Erythroblast (primary cell): ENCODE data around the gene TNFRSF21.

Source experiments
- DNase-seq, 2 experiments: peaks; one replicate each; lab custom pipeline; 2025; lab: John Stamatoyannopoulos, UW
- GATA1 ChIP-seq: IDR thresholded peaks from 2 replicates; pipeline ENCODE4 v1.6.1; 2011; ENCODE audit warnings: low read depth, mild to moderate bottlenecking, control low read depth, low read length, moderate library complexity
- POLR2A ChIP-seq: IDR thresholded peaks from 2 replicates; pipeline ENCODE4 v1.6.1; 2011; ENCODE audit warnings: mild to moderate bottlenecking, low read length

Gene TNFRSF21, protein sequence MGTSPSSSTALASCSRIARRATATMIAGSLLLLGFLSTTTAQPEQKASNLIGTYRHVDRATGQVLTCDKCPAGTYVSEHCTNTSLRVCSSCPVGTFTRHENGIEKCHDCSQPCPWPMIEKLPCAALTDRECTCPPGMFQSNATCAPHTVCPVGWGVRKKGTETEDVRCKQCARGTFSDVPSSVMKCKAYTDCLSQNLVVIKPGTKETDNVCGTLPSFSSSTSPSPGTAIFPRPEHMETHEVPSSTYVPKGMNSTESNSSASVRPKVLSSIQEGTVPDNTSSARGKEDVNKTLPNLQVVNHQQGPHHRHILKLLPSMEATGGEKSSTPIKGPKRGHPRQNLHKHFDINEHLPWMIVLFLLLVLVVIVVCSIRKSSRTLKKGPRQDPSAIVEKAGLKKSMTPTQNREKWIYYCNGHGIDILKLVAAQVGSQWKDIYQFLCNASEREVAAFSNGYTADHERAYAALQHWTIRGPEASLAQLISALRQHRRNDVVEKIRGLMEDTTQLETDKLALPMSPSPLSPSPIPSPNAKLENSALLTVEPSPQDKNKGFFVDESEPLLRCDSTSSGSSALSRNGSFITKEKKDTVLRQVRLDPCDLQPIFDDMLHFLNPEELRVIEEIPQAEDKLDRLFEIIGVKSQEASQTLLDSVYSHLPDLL

GRCh38 chr6:47309291-47310130 is at the start of gene TNFRSF21:
Gene TNFRSF21, minus strand, starts transcription at chr6:47309905. Its CDS starts 394 bp downstream, at chr6:47309511.
- DNase-seq: peak; percentile 88 to 90
- TF ChIP-seq POLR2A (peak; percentile 71), GATA1 (no peak)

- no peak for DNase-seq
- no peak for TF ChIP-seq GATA1
- no peak for TF ChIP-seq POLR2A
These were observed 48.9 kb upstream of the TNFRSF21 start for GRCh38 chr6:47358440-47359225.

DNA sequence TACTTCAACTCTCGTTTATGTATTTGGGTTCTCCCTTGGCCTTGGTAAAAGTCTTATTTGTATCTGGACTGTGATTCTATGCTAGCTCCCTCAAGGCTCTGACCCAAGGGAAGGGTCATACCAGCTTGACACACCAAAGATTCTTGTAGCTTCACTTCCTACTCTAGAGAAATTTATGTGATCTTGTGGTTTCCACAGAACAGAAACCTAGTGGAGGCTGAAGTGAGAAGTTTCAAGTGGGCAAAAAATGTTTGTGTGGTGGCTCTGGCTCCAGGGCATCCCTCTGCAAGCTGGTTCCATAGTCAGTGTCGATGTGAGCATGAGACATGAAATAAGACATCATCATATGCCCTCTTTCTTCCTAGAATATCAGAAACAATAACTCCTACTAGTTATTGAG is 48.1 kb upstream of the TNFRSF21 start:
- TF ChIP-seq POLR2A (no peak), GATA1 (no peak)
- DNase-seq: no peak

DNA sequence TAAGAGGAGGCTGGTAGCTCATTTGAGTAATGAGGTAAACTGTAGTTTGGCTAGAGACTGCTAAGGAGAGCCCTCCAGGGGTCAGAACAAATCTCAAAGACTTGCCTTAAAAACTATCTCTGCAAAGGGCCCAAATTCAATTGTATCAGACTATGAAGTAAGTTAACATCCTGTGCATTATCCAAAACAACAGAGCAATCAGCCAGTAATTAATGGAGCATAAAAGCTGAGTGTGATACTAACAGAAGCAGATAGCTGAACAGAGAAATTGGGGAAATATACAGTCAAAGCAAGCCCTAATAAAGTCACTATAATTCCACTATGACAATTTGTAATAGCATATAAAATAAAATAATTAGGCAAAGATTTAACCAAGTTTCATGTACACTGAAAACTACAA is 45.8 kb upstream of the TNFRSF21 start:
- no peak for DNase-seq
- no peak for TF ChIP-seq POLR2A
- no peak for TF ChIP-seq GATA1

DNA sequence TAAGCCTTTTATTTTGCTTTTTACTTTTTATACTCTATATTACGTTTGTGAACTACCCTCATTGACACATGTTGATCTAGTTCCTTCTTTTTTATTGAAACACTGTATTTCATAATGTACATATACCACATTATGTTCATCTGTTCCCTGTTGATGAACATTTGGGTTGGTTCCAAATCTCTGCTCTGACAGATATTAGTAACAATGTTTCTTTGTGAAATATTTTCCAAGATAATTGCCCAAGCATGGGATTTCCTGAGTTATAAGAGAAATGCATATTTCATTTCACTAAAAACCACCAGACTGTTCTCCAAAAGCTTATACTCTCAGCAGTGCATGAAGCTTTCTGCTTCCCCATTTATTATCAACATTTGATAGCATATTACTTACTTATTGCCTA is 44.2 kb upstream of the TNFRSF21 start:
- DNase-seq: no peak
- TF ChIP-seq POLR2A (no peak), GATA1 (no peak)

DNA sequence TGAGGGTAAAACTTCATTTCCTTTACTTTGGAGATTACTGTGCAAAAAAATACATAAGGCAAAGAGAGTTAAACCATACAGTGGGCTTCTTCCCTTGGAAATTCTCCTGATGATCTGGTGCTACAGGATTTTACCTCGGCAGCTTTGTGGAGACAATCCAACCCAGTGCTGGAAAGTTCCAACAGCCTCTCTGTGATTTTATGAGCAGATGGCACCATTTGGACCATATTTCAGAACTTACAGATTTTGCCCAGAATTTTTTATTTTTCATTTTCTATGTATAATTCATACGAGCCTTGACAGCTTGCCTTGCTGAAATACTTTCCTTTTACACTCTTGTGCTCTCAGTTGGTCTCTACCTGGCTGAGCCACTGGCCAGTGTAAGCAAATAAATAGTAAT is 43.3 kb upstream of the TNFRSF21 start:
- no peak for DNase-seq

DNA sequence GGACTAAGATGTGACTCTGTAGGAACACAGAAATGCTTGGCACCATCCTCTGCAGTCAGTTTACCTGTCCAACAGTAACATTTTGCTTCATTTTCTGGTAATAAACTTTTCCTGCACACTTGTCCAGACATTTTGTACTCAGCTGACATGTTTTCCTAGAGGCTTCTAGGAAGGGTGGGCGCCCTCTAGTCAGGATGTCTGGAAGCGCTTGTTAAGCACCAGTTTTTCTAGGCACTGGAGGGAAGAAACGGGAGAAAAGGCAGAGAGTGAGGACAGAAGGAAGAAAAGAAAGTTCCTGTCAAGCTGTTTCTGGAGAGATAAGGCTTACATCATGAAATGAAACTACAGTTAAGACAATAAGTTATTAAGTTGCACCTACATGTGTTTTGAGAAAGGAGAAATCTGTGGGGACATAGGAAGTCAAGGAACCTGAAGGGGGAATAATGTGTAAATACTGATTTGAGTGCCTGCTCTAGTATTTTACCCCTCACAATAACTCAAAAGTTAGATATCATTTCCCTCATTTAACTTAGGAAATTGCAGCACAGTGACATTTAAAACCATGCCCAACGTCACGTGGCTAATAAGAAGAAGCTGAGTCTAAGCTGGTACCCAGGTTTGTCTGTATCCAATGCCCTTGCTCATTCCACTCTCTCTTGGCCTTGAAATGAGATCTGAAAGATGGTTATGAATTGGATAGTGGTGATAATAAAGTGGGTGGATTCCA is 42.7 kb upstream of the TNFRSF21 start:
- TF ChIP-seq POLR2A (no peak), GATA1 (no peak)
- no peak for DNase-seq

More for the DNA sequence above, 43.3 kb upstream of the TNFRSF21 start:
- TF ChIP-seq POLR2A: no peak
- TF ChIP-seq GATA1: no peak

DNA sequence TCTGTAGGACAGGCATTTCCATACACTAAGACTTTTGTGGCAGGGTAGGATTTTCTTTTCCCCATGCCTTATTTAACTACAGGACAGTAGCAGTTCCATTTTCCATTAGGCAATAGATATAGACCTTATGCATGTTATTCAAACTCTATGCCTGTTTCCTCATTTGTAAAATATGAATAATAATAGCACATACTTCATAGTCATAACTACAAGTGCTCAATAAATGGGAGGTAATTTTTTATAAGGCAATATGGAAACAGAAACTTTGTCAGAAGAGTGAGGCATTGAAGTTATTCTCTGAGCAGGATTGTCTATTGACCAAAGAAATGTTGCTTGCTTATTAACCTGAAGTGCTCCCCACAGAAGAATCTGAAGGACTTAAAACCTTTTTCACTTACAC is 41.9 kb upstream of the TNFRSF21 start:
- TF ChIP-seq POLR2A (no peak), GATA1 (no peak)
- DNase-seq: no peak

DNA sequence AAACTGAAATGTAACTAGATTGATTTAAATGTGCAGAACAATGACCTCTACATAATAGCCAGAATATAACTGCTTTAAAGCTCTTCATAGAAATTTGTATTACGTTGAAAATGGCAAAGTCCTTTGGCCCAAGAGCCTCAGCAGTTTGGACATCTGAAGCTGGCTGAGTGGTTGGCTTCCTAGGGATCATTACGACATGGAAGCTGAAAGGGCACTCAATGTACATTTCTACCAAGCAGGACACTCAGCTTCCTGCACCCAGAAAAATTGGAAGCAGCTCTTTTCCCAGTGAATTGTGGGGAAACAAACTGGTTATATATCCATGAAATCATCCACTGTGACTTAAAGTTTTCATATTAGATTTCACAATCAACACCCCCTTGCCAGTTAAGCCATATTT is 40.2 kb upstream of the TNFRSF21 start:
- TF ChIP-seq POLR2A: no peak
- no peak for TF ChIP-seq GATA1
- no peak for DNase-seq

- TF ChIP-seq POLR2A (no peak), GATA1 (no peak)
- no peak for DNase-seq
These were observed 38.7 kb upstream of the TNFRSF21 start for GRCh38 chr6:47348316-47348863.

- DNase-seq: no peak
- no peak for TF ChIP-seq POLR2A
- TF ChIP-seq GATA1: no peak
These were observed 36.1 kb upstream of the TNFRSF21 start for GRCh38 chr6:47345761-47346160.

GRCh38 chr6:47344022-47344421 is 34.3 kb upstream of the TNFRSF21 start:
- TF ChIP-seq POLR2A (no peak), GATA1 (no peak)

More at GRCh38 chr6:47344022-47344421, 34.3 kb upstream of the TNFRSF21 start:
- no peak for DNase-seq
